GM19395 (cell line): ENCODE results near the gene MEIS2.

Source experiments
- ATAC-seq: cut with Tn5 transposase; IDR thresholded peaks from one replicate; pipeline ENCODE4 v1.9.1; 2021; ENCODE audit warnings: mild to moderate bottlenecking, moderate library complexity; ENCODE audit not compliant: unreplicated experiment

MEIS2 gene

DNA sequence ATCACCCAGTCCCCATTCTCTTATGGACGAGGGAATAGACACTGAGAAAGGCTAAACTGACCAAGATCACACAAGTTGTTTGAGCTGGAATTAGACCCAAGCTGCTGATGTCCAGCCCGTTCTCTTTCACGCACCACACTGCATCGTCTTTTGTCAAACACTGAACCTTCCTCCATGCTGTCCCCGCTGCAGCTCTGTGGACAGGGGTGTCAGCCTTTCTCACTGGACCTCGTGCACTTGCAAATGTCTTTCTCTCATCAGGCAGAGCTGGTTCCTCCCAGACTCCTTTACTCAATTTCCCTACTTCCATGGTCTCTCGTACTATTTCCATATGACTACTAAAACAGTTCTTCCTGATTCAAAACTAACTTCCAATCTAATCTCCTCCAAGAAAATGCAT lies 161.6 kb downstream of the MEIS2 start:
- ATAC-seq, result no peak

DNA sequence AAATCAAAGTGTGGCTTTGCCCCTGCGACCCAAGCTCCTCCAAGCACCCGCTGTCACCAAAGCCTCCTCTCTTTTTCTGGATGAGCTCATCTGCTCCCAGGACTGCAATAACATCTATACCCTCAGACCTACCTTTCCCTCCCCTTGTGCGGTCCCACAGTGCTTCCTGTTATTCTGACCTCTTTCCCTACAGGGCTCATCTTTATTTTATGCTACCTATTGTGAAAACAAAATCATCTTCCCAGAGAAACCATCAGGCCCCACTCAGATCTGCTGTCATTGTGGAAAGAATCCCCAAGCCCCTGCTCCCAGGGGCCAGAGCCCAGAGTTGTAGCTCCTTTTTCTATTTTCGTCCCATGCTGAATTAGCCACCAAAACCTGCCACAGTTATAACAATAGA lies 162.2 kb downstream of the MEIS2 start:
- no peak for ATAC-seq

DNA sequence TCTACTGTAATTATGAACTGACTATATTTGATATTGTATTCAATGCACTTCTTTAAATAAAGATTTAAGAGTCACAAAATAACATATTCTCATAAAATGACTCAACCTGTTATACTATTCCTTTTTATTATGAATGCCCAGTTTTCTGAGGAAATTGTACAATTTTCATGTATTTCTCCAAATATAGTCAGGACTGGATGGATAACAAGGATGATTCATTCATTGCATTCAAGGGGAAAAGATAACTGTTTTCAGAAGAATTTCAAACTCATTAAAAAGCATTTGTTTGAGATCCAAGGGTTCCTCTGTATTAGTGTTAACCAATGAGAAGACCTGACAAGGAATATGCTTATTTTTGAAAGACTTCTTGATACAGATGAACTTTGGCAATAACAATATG lies 163.7 kb downstream of the MEIS2 start:
- ATAC-seq, result no peak

DNA sequence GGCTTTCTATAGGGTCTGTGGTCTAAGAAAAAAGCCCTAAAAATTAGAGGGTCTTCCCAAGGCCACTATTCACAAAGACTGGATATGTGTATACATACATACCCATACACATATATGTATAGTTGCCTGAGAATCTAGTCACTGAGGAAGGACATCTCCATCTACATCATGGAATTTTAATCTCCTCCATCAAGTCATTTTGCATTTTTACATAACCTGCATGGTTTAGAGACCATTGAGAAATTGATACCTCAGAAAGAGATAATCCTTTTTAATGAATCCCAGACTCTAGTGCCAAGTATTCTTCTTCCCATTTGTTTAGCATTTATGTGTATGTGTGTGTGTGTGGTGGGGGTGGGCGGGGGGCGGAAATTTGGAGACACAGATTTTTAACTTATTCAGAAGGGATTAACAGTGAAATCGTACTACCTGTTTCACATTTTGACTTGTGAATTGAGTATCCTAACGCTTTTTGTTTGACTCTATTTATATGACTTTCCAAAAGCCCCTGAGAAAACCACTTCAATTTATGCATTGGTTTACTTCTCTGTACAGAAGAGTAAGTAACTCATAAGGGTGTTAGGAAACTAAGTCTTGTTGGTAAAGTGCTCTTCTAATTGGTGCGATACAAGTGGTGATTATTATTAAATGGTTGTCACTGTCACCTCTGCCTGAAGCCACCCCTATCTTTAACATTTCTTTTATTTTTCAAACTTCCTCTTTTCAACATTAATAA lies 166.9 kb downstream of the MEIS2 start:
- ATAC-seq, result no peak

DNA sequence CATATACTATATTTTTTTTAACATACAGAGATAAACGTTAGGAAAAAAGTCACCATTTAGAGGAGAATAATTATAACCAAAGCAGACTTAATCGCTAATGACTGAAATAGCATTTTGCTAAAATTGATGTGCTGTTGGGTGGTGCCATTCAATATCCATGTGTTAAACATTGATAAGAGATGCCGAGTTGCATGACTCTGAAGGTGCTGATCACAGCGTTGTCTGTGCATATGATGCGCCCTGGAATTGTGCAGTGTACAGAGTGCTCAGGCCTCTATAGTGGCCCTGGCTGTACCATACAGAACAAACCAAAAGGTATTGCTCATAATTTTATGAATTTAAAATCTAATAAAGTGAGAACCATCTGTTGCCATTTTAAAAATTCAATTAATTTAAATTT lies 168.3 kb downstream of the MEIS2 start:
- no peak for ATAC-seq

DNA sequence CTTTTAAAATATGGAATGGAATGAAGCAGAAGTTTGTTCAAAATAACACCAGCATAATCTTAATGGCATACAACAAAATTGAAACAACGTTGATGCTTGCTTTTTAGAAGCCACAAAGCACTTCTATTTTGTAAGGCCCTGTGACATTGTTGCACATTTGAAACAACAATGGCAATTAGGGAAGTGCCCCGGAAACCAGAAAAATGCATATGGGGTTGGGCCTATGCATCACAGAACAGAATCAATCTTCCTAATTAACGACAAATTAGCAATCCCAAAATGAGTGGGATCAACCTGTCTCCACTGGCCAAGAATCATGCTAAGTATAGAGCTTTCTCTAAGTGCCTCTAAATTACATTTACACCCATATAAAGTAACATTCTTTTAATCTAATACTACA lies 168.9 kb downstream of the MEIS2 start:
- no peak for ATAC-seq

DNA sequence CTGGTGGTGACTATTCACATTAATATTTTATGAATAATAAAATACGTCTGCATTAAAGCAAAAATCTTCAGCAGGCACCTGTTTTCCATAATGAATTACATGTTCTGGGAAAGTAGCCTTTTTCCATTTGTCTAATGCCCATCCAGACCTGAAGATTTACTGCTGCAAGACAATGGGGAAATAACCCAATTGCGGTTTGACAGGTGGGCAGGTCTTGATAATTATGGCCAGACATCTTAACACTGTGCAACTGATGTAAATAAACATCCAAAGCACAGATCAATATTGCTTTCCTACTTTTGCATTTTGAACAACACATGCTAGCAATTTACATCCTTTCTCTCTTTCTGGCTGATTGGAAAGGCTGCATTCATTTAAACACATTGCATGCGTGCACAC lies 173.9 kb downstream of the MEIS2 start:
- no peak for ATAC-seq

DNA sequence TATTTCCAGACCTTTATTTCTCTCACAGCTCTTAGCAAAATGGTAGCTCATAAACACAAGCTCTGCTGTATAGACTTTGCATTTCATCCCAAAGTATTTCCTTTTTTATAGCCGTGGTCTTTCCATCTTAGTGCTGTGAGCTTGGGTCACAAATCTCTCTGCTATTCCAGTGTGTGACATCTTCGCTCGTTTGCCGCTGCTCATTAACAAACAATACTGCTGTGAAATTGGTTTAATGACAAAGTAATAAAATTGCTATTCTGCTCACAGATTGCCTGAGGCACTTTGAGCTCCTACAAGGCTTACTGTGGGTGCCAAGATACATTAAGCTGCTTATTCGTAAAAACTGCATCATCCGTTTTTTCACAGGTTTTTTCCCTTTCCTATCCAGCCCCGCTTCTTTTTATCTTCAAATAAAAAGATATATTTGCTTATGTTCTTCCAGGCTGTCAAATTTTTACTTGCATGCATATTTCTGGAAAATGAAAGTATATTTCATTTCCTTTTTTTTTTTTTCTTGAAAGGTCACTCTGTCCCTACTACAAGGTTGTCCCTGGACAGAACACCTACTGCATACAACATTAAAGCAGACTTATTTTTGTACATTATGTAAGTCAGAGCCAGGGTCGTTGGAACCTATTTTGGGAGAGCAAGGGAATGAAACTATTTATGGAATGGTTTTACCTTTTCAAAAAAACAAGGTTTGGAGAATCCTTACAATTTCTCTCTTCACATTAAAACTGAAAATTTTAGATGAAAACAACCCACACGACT lies 174.5 kb downstream of the MEIS2 start:
- no peak for ATAC-seq

DNA sequence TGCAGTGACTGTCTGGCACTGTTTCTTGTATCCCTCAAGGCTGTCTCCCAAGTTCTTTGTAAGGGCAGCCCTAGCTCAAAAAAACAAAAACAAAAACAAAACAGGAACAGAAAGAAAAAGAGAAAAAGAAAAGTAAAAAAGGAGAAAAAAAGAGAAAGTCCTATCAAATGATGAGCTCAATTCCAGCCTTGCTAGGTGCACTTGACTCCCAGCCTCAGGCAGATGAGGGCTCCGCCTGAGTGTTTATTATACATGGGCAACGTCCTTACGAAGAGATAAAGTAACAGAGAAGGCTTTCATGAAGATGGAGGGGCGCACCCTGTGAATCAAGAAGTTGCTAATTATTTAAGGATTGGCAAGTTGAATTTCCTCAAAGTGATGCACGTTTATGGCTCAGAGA lies 175.3 kb downstream of the MEIS2 start:
- ATAC-seq, result no peak

DNA sequence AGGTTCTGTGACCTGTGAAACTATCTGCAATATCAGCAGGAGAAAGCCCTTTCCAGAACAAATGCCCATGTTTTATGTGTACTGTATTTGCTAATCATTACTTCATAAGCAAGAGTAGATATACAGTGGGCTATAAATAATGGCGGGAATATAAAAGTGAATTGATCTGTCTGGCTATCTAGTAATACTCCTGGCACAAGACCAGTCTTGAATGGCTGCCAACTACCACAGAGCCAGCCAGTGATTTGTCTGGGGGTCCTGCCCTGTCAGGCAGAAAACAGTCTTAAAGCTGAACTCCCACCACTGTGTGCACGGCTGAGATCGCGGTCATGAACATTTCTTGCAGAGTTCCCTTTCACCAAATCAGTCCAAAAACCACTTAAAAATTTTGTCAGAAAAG lies 176.3 kb downstream of the MEIS2 start:
- no peak for ATAC-seq

DNA sequence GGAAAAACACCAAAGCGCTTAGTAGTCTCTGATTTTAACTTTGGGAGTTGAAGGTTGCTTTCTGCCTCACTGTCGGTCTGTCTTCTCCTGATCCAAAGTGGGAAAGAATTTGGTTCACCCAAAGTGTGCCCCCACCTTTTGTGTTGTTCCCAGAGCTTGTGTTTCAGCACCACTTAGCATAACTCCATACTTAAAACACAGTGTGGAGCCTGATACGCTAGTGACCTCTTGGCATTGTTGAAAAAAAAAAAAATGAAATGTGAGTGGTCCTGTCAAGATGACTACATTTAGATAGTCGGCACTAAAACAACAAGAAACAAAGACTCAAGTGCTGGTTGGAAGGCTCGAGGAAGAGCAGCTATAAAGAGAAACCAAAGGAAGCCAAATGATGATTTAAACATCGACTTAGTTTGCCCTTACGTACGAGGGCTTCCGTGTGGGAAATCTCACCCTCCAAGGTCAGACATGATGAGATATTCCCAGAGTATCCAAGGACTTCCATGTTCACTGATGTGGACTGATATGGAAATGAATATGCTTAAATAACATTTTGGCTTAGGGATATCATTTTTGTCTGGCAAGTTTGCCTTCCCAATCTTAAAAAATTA lies 178.8 kb downstream of the MEIS2 start:
- ATAC-seq, result no peak

DNA sequence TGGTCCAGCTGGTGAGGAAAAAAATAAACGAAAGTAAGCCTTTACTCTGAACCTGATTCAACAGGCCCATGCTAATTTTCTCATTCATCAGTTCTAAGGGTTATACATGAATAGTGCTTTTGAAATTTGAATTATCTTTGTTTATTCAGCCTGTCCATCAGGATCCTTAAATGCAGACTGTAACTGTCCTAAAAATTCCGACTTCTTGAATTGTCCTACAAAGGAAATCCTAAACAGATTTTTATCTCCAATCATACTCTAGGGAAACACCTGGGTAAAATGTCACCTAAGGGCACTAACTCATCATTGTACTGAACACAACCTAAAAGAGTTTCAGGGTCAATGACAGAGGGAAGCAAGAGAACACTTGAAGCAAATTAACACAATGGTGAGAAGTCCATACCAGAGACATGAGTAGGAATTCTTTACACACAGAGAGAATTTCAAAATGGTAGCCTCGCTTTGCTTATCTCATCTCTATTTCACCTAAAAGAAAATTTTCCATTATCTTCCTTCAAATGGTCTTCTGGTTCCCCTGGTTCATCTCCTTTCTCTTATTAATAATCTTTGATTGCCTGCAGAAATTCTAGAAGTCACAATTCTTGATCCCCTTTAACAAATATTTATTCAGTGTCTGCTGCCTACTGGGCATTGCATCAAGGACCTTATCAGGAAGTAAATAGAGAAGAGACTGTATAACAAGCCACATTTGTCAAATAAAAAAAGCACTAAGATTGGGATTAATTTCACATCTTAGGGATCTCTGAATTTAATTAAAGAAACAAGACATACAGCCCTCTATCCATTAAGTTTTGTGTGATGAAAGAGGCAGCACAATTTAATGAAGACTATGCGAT lies 182.7 kb downstream of the MEIS2 start:
- ATAC-seq, result no peak

DNA sequence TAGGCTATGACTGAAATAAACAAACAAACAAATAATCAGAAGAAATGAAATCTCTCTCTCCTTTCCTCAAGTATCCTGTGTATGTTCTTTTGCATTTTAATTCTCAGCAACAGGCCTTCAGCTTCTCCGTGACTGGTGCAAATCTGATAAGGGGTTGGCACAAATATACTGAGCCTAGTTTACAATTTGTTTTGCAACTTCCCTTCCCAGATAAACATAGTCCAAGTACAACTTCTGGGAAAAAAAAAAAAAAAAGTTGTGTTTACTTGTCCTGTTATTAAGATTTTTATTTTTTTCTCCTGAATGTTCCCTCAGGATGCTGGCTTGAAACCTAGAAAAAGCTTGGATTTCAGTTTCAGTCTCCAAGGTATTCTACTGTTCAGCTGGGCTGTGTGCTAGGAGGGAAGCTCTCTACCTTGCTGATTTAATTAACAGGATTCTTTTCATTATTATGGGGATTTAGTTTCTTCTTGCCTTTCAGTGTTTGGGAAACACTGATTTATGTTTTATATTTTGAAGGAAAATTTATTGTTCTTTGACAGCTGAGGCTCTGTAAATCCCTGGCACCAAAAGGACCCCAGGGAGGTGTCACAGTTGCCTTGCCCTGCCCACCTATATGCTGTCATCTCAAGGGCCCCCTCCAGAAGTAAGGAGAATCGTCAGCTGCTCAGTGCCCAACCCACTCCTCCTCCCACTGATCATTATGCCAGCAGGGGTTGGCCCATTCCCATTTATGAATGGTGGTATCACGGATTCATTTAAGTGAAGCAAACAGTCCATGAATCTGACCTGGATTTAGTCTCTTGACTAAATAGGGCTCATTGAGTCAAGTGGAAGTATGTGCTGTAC lies 185.2 kb downstream of the MEIS2 start:
- no peak for ATAC-seq

DNA sequence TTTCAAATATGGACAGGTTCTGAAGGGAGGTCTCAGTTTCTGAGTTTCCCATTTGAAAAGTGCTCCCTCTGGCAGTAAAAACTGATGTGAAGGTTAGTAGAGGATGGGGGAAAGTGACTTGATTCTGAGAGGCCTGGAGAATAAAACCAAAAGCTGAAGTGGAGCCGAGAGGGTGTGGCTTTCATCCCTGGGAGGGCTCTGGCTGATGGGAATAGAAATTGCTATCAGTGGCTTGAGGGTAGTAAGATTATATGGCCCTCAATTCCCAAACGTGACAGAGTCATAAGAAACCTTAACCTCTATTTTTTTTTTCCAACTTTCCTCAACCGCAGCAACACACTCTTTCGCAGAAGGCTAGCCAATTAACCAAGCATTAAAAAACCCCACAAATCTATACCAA lies 185.9 kb downstream of the MEIS2 start:
- no peak for ATAC-seq

DNA sequence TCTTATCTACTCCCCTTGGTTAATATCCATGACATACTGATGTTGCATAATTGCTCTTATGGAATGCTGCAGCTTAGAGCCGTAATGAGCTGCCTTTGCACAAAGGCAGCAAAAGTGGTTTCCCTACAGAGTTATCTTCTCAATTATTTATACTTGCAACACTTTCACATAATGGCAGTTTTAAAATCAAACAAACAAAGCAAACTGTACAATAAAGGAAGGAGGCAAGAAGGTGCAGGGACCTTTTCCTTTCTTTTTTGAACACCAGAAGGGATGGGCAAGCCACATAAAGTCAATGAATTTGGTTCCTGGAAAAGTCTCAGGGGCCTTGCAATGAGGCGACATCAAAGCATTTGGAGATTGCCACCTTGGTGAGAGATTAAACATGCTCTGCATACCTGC lies 188.0 kb downstream of the MEIS2 start:
- no peak for ATAC-seq

DNA sequence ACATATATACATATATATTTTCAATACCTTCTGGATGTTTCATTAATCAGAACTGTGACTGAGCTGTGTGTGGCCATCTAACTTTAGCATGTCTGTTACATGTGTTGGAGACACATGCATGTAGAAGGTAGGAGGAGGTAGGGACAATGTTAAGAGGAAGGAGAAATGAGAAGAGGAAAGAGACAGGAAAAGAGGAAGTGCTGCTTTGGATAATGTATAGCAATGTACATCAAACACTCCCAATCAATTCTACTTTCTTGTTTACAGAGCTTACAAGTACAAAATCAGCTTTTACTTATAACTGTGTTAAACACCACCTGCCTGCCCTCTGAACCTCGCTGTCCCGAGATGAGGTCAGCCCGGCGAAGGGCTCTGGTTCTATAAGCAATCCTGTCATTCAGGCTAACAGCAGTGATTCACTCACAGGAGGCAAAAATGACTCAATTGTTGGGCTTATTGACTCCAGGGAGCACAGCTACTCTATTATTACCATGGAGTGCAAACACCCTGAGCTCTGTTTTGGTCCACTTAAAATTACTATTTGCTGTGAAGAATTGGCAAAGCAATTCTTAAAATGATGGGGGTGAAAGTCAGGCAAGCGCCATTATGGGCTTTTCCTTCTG lies 188.9 kb downstream of the MEIS2 start:
- ATAC-seq, result no peak

DNA sequence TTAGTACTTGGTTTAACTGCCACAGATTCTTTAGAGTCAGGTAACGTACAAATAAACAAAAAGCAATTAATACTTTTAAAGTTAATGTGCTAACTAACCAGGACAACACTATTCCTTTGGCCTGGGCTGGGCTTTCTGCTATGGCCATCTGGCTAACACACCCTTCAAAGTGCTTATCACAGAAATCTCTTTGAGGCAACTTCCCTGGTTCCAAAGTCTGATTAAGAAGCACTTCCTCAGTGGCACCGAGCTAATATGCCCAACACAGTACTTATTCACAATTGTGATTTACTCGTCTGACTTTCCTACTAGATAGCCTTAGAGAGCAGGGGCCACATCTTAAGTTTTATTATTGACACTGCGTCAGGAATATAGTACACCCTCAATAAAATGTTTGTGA lies 191.4 kb downstream of the MEIS2 start:
- no peak for ATAC-seq

DNA sequence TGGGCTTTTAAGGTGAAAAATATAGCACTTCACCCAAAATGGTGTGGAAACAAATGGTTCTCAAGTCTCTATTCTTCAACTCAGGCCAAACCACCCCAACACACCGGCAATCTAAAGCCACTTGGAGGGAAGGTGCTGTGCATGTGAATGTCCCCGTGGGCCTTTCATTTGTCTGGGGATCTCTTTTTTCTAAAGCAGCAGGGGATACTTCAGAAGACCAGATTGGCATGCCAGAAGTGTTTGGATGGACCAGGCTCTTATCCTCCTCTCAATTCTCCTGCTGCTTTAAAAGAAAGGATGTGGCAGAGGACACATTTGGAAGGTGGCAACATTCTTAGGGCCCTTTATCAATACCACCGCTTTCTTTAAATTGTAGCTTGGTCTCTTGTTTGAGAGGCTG lies 193.1 kb downstream of the MEIS2 start:
- ATAC-seq, result no peak

DNA sequence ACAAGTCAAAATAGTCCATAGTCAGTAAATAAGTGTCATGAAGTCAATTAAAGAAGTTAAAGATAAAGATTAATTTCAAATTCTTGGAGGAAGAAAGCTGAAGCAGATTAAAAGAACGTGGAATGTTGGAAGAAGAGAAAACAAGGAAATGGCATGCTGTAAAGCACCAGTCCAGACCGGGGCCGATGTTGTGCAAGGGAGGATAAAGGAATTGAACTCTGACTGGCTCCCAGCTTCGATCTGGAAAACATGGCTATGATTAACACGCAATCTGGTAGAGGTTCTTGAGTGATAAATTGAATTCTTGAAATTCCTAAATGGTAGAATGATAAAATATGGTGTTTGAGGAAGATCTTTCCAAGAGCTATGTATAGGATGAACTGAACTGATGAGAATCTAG lies 194.4 kb downstream of the MEIS2 start:
- ATAC-seq, result no peak

DNA sequence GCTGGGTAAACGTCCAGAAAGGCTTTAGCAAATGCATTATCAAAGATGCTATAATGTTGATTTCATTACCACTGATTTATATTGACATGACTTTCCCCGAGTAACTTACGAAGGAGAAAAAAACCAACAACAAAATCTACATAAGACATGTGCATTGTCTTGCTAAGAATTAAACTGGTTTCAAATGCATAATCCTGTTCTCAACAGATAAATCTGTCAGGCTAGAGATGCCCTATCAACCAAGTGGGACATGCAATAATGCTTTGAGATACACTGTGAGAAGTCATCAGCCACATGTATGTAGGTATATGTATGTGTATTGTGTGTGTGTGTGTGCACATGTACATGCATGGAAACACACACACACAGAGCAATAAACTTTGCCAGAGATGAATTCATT lies 195.6 kb downstream of the MEIS2 start:
- ATAC-seq, result no peak
